ENCODE results near the gene ZNF264. TPM values are rescaled to one million over a fixed set of nuclear protein-coding genes. Genes with fewer than 3 reads are reported as not detected.
"Not testable (repeated sequence)": the region's sequence is repeated elsewhere in the genome, so short reads cannot be mapped to it uniquely, and the experiment has no call there.

Gene ZNF264
- total and polyA plus RNA-seq, 7 experiments from 2014 or later, result 25.6 to 65.9 (median 36.6) TPM

- H3K4me1 ChIP-seq (ENCODE audit: control insufficient read depth in 2 of 2, insufficient read depth in 2 of 2, low read length in 2 of 2), result peaks cover 0 to 7% of the 10 kb centered on the region in 2 donors
- H3K27me3 ChIP-seq (ENCODE audit: control insufficient read depth in 2 of 2, insufficient read depth in 2 of 2, low read length in 2 of 2), result no peaks in the 10 kb centered on the region
- ATAC-seq, result peak; percentile 79
- intact Hi-C loops (cut with micrococcal nuclease), result no loop called here
- peak in 4 of 9 donors; percentile 16 to 58 (median 22) for DNase-seq
- POLR2A ChIA-PET, result no interaction called here
- Mint-ChIP-seq H3K4me3 (peak overlapping the region; percentile 42 to 81 (median 68)), H3K27ac (peak overlapping the region in 4 of 9 donors; percentile 14 to 79 (median 66)), H3K4me1 (peaks cover 3 to 19% (median 13%) of the 10 kb centered on the region in 7 donors), H3K27me3 (peaks cover 0 to 49% (median 36%) of the 10 kb centered on the region in 5 donors), H3K9me3 (peaks cover 8 to 77% (median 37%) of the 10 kb centered on the region in 11 donors), H3K36me3 (peaks cover 4 to 54% (median 20%) of the 10 kb centered on the region in 5 donors)
- no peaks in the 10 kb centered on the region for H3K36me3 ChIP-seq (ENCODE audit: control insufficient read depth in 2 of 3, insufficient read depth in 3 of 3, low read length in 3 of 3)
- H3K4me3 ChIP-seq (ENCODE audit: low read length), result peak overlapping the region; percentile 34
- no peak overlapping the region for H3K27ac ChIP-seq (ENCODE audit: low read depth, low read length)
- peaks cover 0 to 18% (median 0%) of the 10 kb centered on the region in 3 experiments for H3K9me3 ChIP-seq (ENCODE audit: control insufficient read depth in 2 of 3, low read length in 3 of 3)
- CTCF ChIA-PET, result no interaction called here
Observed at GRCh38 chr19:57171551-57172081, 19.7 kb upstream of the ZNF264 start.

DNA sequence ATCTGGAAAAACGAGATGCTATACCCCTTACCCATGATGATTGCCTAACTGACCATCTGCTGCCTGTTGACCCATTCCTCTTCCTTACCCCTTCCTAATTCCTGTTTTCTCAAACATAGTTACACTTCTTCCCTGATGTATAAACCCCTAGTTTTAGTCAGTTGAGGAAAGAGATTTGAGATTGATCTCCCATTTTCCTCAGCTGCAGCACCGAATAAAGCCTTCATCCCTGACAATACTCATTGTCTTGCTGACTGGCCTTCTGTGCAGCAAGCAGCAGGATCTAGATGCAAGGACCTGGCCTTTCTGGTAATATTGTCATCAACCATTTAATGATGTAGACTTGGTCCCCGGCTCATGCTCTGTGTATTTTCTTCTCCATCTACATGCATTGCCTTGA is 999 bp upstream of the ZNF264 start:
- peak overlapping the region; percentile 95 for H3K4me3 ChIP-seq (ENCODE audit: low read length)
- peaks cover 11 to 22% of the 10 kb centered on the region in 2 donors for H3K4me1 ChIP-seq (ENCODE audit: control insufficient read depth in 2 of 2, insufficient read depth in 2 of 2, low read length in 2 of 2)
- Mint-ChIP-seq H3K9me3 (peaks cover 16 to 90% (median 41%) of the 10 kb centered on the region in 11 donors), H3K4me3 (peak overlapping the region; percentile 88 to 96 (median 93)), H3K27ac (peak overlapping the region in 8 of 9 donors; percentile 92 to 97 (median 94)), H3K36me3 (peaks cover 39 to 55% (median 50%) of the 10 kb centered on the region in 5 donors), H3K4me1 (peaks cover 20 to 40% (median 35%) of the 10 kb centered on the region in 7 donors), H3K27me3 (peaks cover 0 to 17% (median 10%) of the 10 kb centered on the region in 5 donors)
- no peaks in the 10 kb centered on the region for H3K27me3 ChIP-seq (ENCODE audit: control insufficient read depth in 2 of 2, insufficient read depth in 2 of 2, low read length in 2 of 2)
- intact Hi-C loops (cut with micrococcal nuclease), result loop anchor here (5.0 kb wide), 2 partner anchors 442 to 593 kb away; partner anchors contain the start of genes ZNF211 (in 1 of the 2) and ZNF71 (in 1 of the 2)
- ChIA-PET POLR2A (interaction anchor here (0.6 to 1.4 kb wide), 2 partner anchors 50 to 1057 kb away, joined by 3 to 7 read pairs; partner anchors contain the start of gene ZNF805), CTCF (no interaction called here)
- peaks cover 0 to 14% (median 0%) of the 10 kb centered on the region in 3 experiments for H3K9me3 ChIP-seq (ENCODE audit: control insufficient read depth in 2 of 3, low read length in 3 of 3)
- DNase-seq, result no peak
- H3K27ac ChIP-seq (ENCODE audit: low read depth, low read length), result no peak overlapping the region
- ATAC-seq, result no peak
- peaks cover 0 to 33% (median 17%) of the 10 kb centered on the region in 3 experiments for H3K36me3 ChIP-seq (ENCODE audit: control insufficient read depth in 2 of 3, insufficient read depth in 3 of 3, low read length in 3 of 3)

GRCh38 chr19:57192077-57192420 is 749 bp downstream of the ZNF264 start:
- peaks cover 20 to 92% (median 52%) of the 10 kb centered on the region in 11 donors for H3K9me3 Mint-ChIP-seq
- H3K4me3 ChIP-seq (ENCODE audit: low read length), result peak overlapping the region; percentile 95
- H3K4me3 Mint-ChIP-seq, result peak overlapping the region; percentile 90 to 97 (median 94)
- H3K27me3 ChIP-seq (ENCODE audit: control insufficient read depth in 2 of 2, insufficient read depth in 2 of 2, low read length in 2 of 2), result no peaks in the 10 kb centered on the region
- CTCF ChIA-PET, result interaction anchor here (0.6 kb wide), 1 partner anchor 507 kb away, joined by 4 read pairs; no protein-coding TSS in a partner anchor
- peaks cover 20 to 40% (median 35%) of the 10 kb centered on the region in 7 donors for H3K4me1 Mint-ChIP-seq
- ATAC-seq, result no peak
- H3K27ac Mint-ChIP-seq, result peak overlapping the region; percentile 88 to 97 (median 93)
- POLR2A ChIA-PET, result interaction anchor here (0.7 to 1.4 kb wide), 4 partner anchors 9 to 658 kb away, joined by 3 to 7 read pairs (median 4); partner anchors contain the start of gene ZNF805
- H3K9me3 ChIP-seq (ENCODE audit: control insufficient read depth in 2 of 3, low read length in 3 of 3), result peaks cover 0 to 11% (median 0%) of the 10 kb centered on the region in 3 experiments
- intact Hi-C loops (cut with micrococcal nuclease), result loop anchor here (5.0 kb wide), 2 partner anchors 440 to 595 kb away; partner anchors contain the start of genes ZNF211 (in 1 of the 2) and ZNF71 (in 1 of the 2)
- H3K36me3 Mint-ChIP-seq, result peaks cover 49 to 72% (median 67%) of the 10 kb centered on the region in 5 donors
- H3K27ac ChIP-seq (ENCODE audit: low read depth, low read length), result peak overlapping the region; percentile 85
- peaks cover 0 to 51% (median 23%) of the 10 kb centered on the region in 3 experiments for H3K36me3 ChIP-seq (ENCODE audit: control insufficient read depth in 2 of 3, insufficient read depth in 3 of 3, low read length in 3 of 3)
- peaks cover 0 to 10% (median 6%) of the 10 kb centered on the region in 5 donors for H3K27me3 Mint-ChIP-seq
- DNase-seq, result no peak
- peaks cover 11 to 22% of the 10 kb centered on the region in 2 donors for H3K4me1 ChIP-seq (ENCODE audit: control insufficient read depth in 2 of 2, insufficient read depth in 2 of 2, low read length in 2 of 2)

DNA sequence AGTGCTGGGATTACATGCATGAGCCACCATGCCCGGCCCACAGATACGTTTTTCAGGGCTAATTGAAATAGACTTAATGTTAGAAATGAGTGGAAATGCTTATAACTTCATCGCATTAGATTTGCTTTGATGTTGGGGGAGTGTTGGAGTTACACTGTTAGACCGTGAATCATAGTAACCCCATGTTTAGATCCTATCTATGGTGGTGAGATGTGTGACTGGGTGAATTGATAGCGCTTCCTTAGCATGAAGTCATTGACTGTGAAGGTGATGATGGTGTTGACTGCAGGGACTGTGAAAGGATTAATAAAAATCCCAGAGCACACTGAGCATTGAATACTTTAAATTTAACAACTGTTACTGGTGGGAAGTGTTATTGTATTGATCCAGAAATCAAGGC is 1.7 kb downstream of the ZNF264 start:
- peaks cover 0 to 4% (median 0%) of the 10 kb centered on the region in 5 donors for H3K27me3 Mint-ChIP-seq
- Histone ChIP-seq H3K9me3 (ENCODE audit: control insufficient read depth in 2 of 3, low read length in 3 of 3) (peaks cover 0 to 5% (median 0%) of the 10 kb centered on the region in 3 experiments), H3K36me3 (ENCODE audit: control insufficient read depth in 2 of 3, insufficient read depth in 3 of 3, low read length in 3 of 3) (peaks cover 0 to 58% (median 23%) of the 10 kb centered on the region in 3 experiments), H3K4me3 (ENCODE audit: low read length) (peak overlapping the region; percentile 95), H3K27me3 (ENCODE audit: control insufficient read depth in 2 of 2, insufficient read depth in 2 of 2, low read length in 2 of 2) (no peaks in the 10 kb centered on the region), H3K4me1 (ENCODE audit: control insufficient read depth in 2 of 2, insufficient read depth in 2 of 2, low read length in 2 of 2) (peaks cover 11 to 22% of the 10 kb centered on the region in 2 donors), H3K27ac (ENCODE audit: low read depth, low read length) (no peak overlapping the region)
- intact Hi-C loops (cut with micrococcal nuclease), result loop anchor here (5.0 kb wide), 2 partner anchors 439 to 596 kb away; partner anchors contain the start of genes ZNF211 (in 1 of the 2) and ZNF71 (in 1 of the 2)
- DNase-seq (no peak), ATAC-seq (no peak)
- ChIA-PET POLR2A (interaction anchor here (0.6 kb wide), 1 partner anchor 8 kb away, joined by 3 read pairs; no protein-coding TSS in a partner anchor), CTCF (interaction anchor here (1.0 kb wide), 1 partner anchor 904 kb away, joined by 4 read pairs; no protein-coding TSS in a partner anchor)
- H3K9me3 Mint-ChIP-seq, result peaks cover 16 to 92% (median 51%) of the 10 kb centered on the region in 11 donors
- H3K27ac Mint-ChIP-seq, result peak overlapping the region; percentile 22 to 93 (median 62)
- peaks cover 53 to 81% (median 72%) of the 10 kb centered on the region in 5 donors for H3K36me3 Mint-ChIP-seq
- H3K4me1 Mint-ChIP-seq, result peaks cover 20 to 43% (median 35%) of the 10 kb centered on the region in 7 donors
- H3K4me3 Mint-ChIP-seq, result peak overlapping the region; percentile 90 to 97 (median 94)

DNA sequence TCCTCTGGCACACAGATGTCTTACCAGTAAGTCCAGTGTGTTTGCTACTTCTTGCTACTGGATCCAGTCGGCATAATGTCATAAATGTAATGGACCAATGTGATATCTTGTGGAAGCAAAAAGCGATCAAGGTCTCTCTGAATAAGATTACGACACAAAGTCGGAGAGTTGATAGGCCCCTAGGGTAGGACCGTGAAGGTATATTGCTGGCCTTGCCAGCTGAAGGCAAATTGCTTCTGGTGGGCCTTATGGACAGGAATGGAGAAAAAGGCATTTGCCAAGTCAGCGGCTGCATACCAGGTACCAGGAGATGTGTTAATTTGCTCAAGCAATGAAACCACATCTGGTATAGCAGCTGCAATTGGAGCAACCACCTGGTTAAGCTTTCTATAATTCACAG is 6.6 kb downstream of the ZNF264 start:
- peaks cover 0 to 87% (median 28%) of the 10 kb centered on the region in 3 experiments for H3K36me3 ChIP-seq (ENCODE audit: control insufficient read depth in 2 of 3, insufficient read depth in 3 of 3, low read length in 3 of 3)
- H3K4me3 Mint-ChIP-seq; POLR2A ChIA-PET; H3K27me3 Mint-ChIP-seq; DNase-seq; H3K27me3 ChIP-seq (ENCODE audit: control insufficient read depth in 2 of 2, insufficient read depth in 2 of 2, low read length in 2 of 2); H3K27ac Mint-ChIP-seq; H3K4me3 ChIP-seq (ENCODE audit: low read length); CTCF ChIA-PET; intact Hi-C loops (cut with micrococcal nuclease); H3K27ac ChIP-seq (ENCODE audit: low read depth, low read length); ATAC-seq; H3K4me1 ChIP-seq (ENCODE audit: control insufficient read depth in 2 of 2, insufficient read depth in 2 of 2, low read length in 2 of 2): not testable (repeated sequence)
- peaks cover 17 to 98% (median 64%) of the 10 kb centered on the region in 11 donors for H3K9me3 Mint-ChIP-seq
- peaks cover 0 to 28% (median 14%) of the 10 kb centered on the region in 3 experiments for H3K9me3 ChIP-seq (ENCODE audit: control insufficient read depth in 2 of 3, low read length in 3 of 3)
- peaks cover 11 to 27% (median 19%) of the 10 kb centered on the region in 7 donors for H3K4me1 Mint-ChIP-seq
- peaks cover 65 to 98% (median 97%) of the 10 kb centered on the region in 5 donors for H3K36me3 Mint-ChIP-seq

DNA sequence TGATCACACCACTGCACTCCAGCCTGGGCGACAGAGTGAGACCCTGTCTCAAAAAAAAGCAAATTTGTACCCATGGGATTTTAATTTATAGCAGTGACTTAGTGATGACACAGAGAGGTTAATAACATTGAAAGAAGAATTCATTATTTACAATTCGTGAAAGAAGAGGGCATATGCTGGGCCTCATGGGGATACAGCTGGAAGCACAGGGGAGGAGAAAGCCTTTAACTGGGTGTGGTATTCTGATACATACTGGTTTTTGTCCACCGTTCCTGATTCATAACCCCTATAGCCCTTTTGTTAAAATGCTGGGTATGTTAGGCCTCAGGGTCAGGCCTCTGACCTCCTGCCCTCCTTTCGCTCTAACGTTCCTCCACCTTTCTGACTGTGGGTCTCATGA is 10.9 kb downstream of the ZNF264 start:
- ChIA-PET CTCF (no interaction called here), POLR2A (no interaction called here)
- DNase-seq (no peak), ATAC-seq (no peak)
- H3K36me3 Mint-ChIP-seq, result peaks cover 57 to 98% (median 86%) of the 10 kb centered on the region in 5 donors
- Histone ChIP-seq H3K9me3 (ENCODE audit: control insufficient read depth in 2 of 3, low read length in 3 of 3) (peaks cover 0 to 61% (median 27%) of the 10 kb centered on the region in 3 experiments), H3K27ac (ENCODE audit: low read depth, low read length) (no peak overlapping the region), H3K36me3 (ENCODE audit: control insufficient read depth in 2 of 3, insufficient read depth in 3 of 3, low read length in 3 of 3) (peaks cover 9 to 83% (median 21%) of the 10 kb centered on the region in 3 experiments), H3K27me3 (ENCODE audit: control insufficient read depth in 2 of 2, insufficient read depth in 2 of 2, low read length in 2 of 2) (no peaks in the 10 kb centered on the region), H3K4me3 (ENCODE audit: low read length) (no peak overlapping the region), H3K4me1 (ENCODE audit: control insufficient read depth in 2 of 2, insufficient read depth in 2 of 2, low read length in 2 of 2) (no peaks in the 10 kb centered on the region)
- H3K4me1 Mint-ChIP-seq, result peaks cover 0 to 23% (median 13%) of the 10 kb centered on the region in 7 donors
- no peak overlapping the region for H3K4me3 Mint-ChIP-seq
- peak overlapping the region in 1 of 9 donors; percentile 21 for H3K27ac Mint-ChIP-seq
- intact Hi-C loops (cut with micrococcal nuclease), result no loop called here
- H3K9me3 Mint-ChIP-seq, result peaks cover 12 to 94% (median 64%) of the 10 kb centered on the region in 11 donors
- H3K27me3 Mint-ChIP-seq, result no peaks in the 10 kb centered on the region

Measured in naive thymus-derived CD4-positive, alpha-beta T cell (primary cell).